ENCODE results near the gene FASTKD2.

Gene FASTKD2

DNA sequence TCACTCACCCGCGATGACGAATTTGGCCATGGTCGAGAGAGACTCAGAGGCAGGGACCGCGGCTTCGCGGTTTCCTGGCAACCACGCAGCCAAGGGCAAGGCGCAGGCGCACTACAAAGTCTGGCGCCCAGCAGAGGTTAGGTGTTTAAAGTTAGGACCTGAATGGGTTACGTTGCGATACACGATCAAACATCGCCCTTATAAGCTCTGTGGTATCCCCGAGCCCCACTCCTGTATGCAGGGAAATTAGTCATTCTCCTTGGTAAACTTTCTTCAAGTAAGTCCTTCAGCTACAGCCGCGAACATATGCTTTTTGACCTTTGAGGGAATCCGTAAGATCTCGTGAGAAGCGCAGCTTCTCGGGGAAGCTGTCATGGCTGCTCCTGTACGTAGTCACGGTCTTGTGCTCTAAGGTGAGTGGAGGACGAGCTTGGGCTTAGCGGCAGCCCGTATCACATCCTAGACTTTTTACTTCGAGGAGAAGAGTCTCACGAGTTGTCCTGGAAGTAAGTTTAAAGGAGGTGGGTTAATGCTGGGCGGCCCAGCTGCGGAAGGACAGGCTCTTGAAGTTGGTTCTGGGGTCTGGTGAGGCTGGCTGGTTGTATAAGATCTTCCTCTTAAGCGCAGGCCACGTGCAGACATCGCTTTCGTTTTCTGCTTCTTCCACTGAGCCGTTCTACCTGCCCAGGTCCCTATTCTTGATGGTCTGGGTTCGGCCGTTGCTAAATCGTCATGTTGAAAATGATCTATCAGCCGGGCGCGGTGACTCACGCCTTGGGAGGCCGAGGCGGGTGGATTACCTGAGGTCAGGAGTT is at the start of gene FASTKD2, which contains the start of gene MDH1B:
Gene FASTKD2 (plus strand): TSS at position 365 of the 815 bp plus-strand sequence. CDS start 1,088 bp downstream, outside the sequence.
Gene MDH1B (minus strand): TSS at position 87 of the 815 bp plus-strand sequence. CDS start 57 bp downstream, at position 30.
- Histone ChIP-seq H3K9me3 (ENCODE audit: control insufficient read depth in 5 of 5, low read length in 5 of 5) (no peaks in the 10 kb centered on the region), H3K4me1 (ENCODE audit: control insufficient read depth in 5 of 5, insufficient read depth in 5 of 5, low read length in 5 of 5) (peaks cover 1 to 16% (median 13%) of the 10 kb centered on the region in 5 donors), H3K27ac (ENCODE audit: low read depth, low read length) (peak within 1 kb of the TSS; percentile 96), H3K9ac (ENCODE audit: low read length in 5 of 5) (peak within 1 kb of the TSS; percentile 78 to 98 (median 87)), H3K4me3 (ENCODE audit: low read depth in 1 of 5, low read length in 5 of 5) (peak within 1 kb of the TSS; percentile 81 to 100 (median 93)), H3K27me3 (ENCODE audit: control insufficient read depth in 5 of 5, insufficient read depth in 4 of 5, low read length in 5 of 5) (peaks cover 0 to 6% (median 0%) of the 10 kb centered on the region in 5 donors), H3K36me3 (ENCODE audit: control insufficient read depth in 5 of 5, insufficient read depth in 5 of 5, low read length in 5 of 5) (peaks cover 4 to 14% (median 10%) of the 10 kb centered on the region in 5 donors)

DNA sequence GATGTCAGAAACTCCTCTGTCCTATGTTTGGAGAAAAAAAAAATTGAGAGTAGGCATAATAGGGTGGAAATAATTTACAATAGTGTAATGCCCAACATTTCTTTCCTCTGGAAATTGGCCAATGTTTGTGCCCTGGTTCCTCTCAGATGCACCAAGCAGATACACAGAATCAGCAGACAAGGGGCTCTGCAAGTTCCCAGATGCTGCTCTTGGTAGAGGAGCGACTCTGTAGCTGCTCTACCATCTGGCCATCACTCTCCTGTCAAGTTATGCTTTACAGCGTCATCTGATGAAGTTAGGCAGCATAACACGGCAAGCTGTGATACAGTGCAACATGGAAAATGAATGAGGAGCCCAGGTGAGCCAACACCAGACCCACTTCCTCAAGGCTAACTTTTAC is 48.8 kb upstream of the FASTKD2 start:
- Histone ChIP-seq H3K9me3 (ENCODE audit: control insufficient read depth in 5 of 5, low read length in 5 of 5) (no peaks in the 10 kb centered on the region), H3K27me3 (ENCODE audit: control insufficient read depth in 5 of 5, insufficient read depth in 4 of 5, low read length in 5 of 5) (no peaks in the 10 kb centered on the region), H3K27ac (ENCODE audit: low read depth, low read length) (no peak overlapping the region), H3K4me3 (ENCODE audit: low read depth in 1 of 5, low read length in 5 of 5) (no peak overlapping the region), H3K4me1 (ENCODE audit: control insufficient read depth in 5 of 5, insufficient read depth in 5 of 5, low read length in 5 of 5) (no peaks in the 10 kb centered on the region), H3K9ac (ENCODE audit: low read length in 5 of 5) (no peak overlapping the region), H3K36me3 (ENCODE audit: control insufficient read depth in 5 of 5, insufficient read depth in 5 of 5, low read length in 5 of 5) (no peaks in the 10 kb centered on the region)

DNA sequence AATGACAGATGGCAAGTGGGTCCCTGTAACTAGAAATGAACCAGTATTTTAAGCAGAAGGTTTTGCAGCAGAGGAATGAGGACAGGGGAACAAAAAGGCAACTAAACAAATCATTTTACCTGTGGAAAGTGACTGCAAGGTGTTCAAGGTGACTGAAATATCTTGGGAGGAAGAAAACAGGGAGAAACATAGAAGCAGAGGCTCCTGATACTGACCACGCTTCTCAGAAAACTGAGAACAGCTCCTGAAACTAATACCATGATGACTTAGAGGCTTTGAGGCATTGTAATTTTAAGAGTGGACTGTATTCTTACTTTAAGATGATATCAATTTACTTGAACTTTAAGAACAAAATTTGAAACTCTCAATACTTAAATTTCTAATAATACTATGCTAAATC is 47.1 kb upstream of the FASTKD2 start, which contains the start of gene DYTN:
Gene DYTN (minus strand): TSS at position 101 of the 400 bp plus-strand sequence. CDS start 117 bp downstream, outside the sequence.
- Histone ChIP-seq H3K4me3 (ENCODE audit: low read depth in 1 of 5, low read length in 5 of 5) (no peak within 1 kb of the TSS), H3K27me3 (ENCODE audit: control insufficient read depth in 5 of 5, insufficient read depth in 4 of 5, low read length in 5 of 5) (no peaks in the 10 kb centered on the region), H3K36me3 (ENCODE audit: control insufficient read depth in 5 of 5, insufficient read depth in 5 of 5, low read length in 5 of 5) (no peaks in the 10 kb centered on the region), H3K9me3 (ENCODE audit: control insufficient read depth in 5 of 5, low read length in 5 of 5) (no peaks in the 10 kb centered on the region), H3K4me1 (ENCODE audit: control insufficient read depth in 5 of 5, insufficient read depth in 5 of 5, low read length in 5 of 5) (no peaks in the 10 kb centered on the region), H3K27ac (ENCODE audit: low read depth, low read length) (no peak within 1 kb of the TSS), H3K9ac (ENCODE audit: low read length in 5 of 5) (no peak within 1 kb of the TSS)

DNA sequence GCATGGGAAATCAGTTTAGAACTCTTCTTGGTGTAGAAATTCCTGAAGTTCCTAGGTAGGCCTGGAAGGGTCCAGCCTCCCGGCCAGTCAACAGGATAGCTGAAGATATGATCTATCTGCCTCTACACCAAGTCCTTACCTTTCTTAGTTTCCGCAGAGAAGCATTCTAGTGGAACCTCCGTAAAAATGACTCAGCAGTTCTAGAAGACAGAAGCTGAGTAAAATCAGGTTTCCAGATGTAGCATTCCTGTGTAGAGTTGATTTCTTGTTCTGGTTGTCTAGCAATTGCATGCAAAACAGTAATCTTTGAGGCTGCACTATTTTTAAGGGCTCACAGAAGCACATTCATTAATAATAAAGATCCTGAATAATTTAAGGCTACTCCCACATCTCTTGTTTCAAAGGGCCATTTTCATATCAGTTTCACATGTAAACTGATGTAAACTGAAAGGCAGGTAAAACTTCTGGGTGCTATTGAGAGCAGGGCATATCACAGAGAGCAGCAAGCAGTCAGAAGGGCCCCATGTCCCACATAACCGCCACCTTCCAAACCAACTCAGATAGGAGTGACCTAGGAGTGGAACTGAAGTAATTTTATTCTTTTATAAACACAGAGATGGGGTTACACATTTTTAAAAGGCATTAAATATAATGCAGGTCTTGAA is 44.0 kb upstream of the FASTKD2 start:
- Histone ChIP-seq H3K27ac (ENCODE audit: low read depth, low read length) (no peak overlapping the region), H3K36me3 (ENCODE audit: control insufficient read depth in 5 of 5, insufficient read depth in 5 of 5, low read length in 5 of 5) (no peaks in the 10 kb centered on the region), H3K27me3 (ENCODE audit: control insufficient read depth in 5 of 5, insufficient read depth in 4 of 5, low read length in 5 of 5) (no peaks in the 10 kb centered on the region), H3K4me1 (ENCODE audit: control insufficient read depth in 5 of 5, insufficient read depth in 5 of 5, low read length in 5 of 5) (no peaks in the 10 kb centered on the region), H3K9ac (ENCODE audit: low read length in 5 of 5) (no peak overlapping the region), H3K4me3 (ENCODE audit: low read depth in 1 of 5, low read length in 5 of 5) (no peak overlapping the region), H3K9me3 (ENCODE audit: control insufficient read depth in 5 of 5, low read length in 5 of 5) (no peaks in the 10 kb centered on the region)

DNA sequence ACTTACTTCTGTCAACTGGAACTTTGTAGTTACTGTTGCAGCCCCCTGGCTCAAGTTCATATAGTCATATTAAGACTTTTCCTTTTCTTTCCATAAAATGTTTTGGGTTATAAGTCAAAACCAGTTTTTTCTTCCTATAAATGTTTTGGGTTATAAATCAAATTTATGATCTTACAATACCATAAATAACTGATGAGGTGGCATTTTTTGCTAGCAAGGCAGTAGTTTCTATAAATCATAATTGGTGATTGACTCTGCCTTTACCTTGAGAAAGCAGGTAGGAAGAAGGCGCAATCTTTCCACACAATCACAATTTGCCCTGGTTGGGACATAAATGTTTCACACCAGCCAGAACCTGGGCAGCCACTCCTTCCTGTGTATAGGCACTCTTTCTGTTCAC is 42.1 kb upstream of the FASTKD2 start:
- H3K4me1 ChIP-seq (ENCODE audit: control insufficient read depth in 5 of 5, insufficient read depth in 5 of 5, low read length in 5 of 5) = no peaks in the 10 kb centered on the region
- H3K36me3 ChIP-seq (ENCODE audit: control insufficient read depth in 5 of 5, insufficient read depth in 5 of 5, low read length in 5 of 5) = no peaks in the 10 kb centered on the region
- no peak overlapping the region for H3K9ac ChIP-seq (ENCODE audit: low read length in 5 of 5)

DNA sequence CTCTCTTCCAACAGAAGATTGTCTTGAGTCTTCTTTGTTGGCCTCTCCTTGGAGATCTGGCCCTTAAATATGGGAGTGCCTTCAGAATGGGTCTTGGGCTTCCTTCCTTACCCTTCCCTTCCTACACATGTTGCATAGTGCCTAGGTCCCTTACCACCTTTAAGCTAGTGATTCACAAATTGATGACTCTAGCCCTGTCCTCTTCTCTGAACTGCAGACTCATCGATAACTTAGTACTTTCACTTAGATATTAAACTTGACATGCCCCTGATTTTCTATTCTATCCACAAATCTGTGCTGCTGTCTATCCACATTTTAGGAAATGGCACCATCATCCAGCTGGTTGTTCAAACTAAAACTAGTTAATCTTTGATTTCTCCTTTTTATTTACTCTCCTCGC is 38.1 kb upstream of the FASTKD2 start:
- Histone ChIP-seq H3K27ac (ENCODE audit: low read depth, low read length) (no peak overlapping the region), H3K9ac (ENCODE audit: low read length in 5 of 5) (no peak overlapping the region), H3K27me3 (ENCODE audit: control insufficient read depth in 5 of 5, insufficient read depth in 4 of 5, low read length in 5 of 5) (peaks cover 0 to 3% (median 0%) of the 10 kb centered on the region in 5 donors), H3K4me1 (ENCODE audit: control insufficient read depth in 5 of 5, insufficient read depth in 5 of 5, low read length in 5 of 5) (no peaks in the 10 kb centered on the region), H3K36me3 (ENCODE audit: control insufficient read depth in 5 of 5, insufficient read depth in 5 of 5, low read length in 5 of 5) (no peaks in the 10 kb centered on the region), H3K9me3 (ENCODE audit: control insufficient read depth in 5 of 5, low read length in 5 of 5) (no peaks in the 10 kb centered on the region), H3K4me3 (ENCODE audit: low read depth in 1 of 5, low read length in 5 of 5) (no peak overlapping the region)

More for the DNA sequence above, 42.1 kb upstream of the FASTKD2 start:
- H3K9me3 ChIP-seq (ENCODE audit: control insufficient read depth in 5 of 5, low read length in 5 of 5) = no peaks in the 10 kb centered on the region
- no peaks in the 10 kb centered on the region for H3K27me3 ChIP-seq (ENCODE audit: control insufficient read depth in 5 of 5, insufficient read depth in 4 of 5, low read length in 5 of 5)
- no peak overlapping the region for H3K27ac ChIP-seq (ENCODE audit: low read depth, low read length)
- no peak overlapping the region for H3K4me3 ChIP-seq (ENCODE audit: low read depth in 1 of 5, low read length in 5 of 5)

DNA sequence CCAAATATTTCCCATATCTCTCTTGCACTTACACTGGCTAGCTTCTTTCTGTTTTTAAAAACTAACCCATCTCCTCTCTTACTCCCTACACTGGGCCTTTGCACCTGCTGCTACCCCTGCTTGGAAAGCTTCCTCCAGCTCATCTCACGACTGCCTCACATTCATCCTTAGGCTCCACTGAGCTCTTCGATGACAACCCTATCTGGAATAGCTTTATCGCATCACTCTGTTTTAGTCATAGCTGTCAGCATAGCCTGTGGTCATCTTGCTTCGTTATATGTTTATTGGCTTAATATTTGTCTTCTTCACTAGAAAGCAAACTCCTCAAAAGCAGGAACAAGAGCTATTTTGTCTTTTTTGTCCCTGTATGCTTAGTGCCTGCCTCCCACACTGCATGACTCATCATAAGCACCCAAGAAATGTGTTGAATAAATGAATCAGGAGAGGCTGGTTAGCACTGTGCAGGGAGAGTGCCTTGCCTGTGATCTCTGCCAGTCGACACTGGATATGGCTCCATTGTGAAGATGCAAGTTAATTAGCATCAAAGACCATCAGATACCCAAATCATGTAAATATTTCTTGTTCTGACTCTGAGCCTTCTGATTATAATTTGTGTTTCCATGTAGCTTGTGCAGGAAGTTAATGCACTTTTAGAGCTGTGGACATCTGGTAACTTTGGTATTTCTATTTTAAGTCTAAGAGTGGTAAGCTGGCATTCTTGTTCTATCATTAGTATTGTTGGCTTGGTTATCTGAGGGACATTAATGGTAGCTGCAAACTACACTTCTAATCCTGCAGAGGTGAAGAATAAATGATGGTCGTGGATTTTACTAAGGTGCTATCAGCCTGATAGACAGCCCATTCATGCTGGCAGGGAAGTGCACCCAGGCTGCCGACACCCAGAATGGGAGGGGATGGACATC is 36.9 kb upstream of the FASTKD2 start:
- H3K9me3 ChIP-seq (ENCODE audit: control insufficient read depth in 5 of 5, low read length in 5 of 5) = no peaks in the 10 kb centered on the region
- no peak overlapping the region for H3K9ac ChIP-seq (ENCODE audit: low read length in 5 of 5)
- peaks cover 0 to 3% (median 0%) of the 10 kb centered on the region in 5 donors for H3K27me3 ChIP-seq (ENCODE audit: control insufficient read depth in 5 of 5, insufficient read depth in 4 of 5, low read length in 5 of 5)
- H3K27ac ChIP-seq (ENCODE audit: low read depth, low read length) = no peak overlapping the region
- no peaks in the 10 kb centered on the region for H3K4me1 ChIP-seq (ENCODE audit: control insufficient read depth in 5 of 5, insufficient read depth in 5 of 5, low read length in 5 of 5)
- H3K4me3 ChIP-seq (ENCODE audit: low read depth in 1 of 5, low read length in 5 of 5) = no peak overlapping the region
- H3K36me3 ChIP-seq (ENCODE audit: control insufficient read depth in 5 of 5, insufficient read depth in 5 of 5, low read length in 5 of 5) = no peaks in the 10 kb centered on the region

DNA sequence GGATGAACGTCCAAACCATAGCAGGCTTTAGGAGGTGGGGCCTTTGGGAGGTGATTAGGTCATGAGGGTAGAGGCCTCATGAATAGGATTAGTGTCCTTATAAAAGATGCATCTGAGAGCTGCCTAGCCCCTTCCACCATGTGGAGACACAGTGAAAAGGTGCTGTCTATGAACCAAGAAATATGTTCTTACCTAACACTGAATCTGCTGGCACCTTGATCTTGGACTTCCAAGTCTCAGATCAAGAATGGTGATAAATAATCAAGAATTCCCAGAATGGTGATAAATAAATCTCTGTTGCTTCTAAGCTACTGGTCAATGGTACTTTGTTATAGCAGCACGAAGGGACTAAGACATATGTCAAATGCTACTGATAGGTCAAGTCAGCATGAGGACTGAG is 32.1 kb upstream of the FASTKD2 start:
- no peak overlapping the region for H3K27ac ChIP-seq (ENCODE audit: low read depth, low read length)
- no peaks in the 10 kb centered on the region for H3K9me3 ChIP-seq (ENCODE audit: control insufficient read depth in 5 of 5, low read length in 5 of 5)
- H3K4me3 ChIP-seq (ENCODE audit: low read depth in 1 of 5, low read length in 5 of 5) = no peak overlapping the region
- H3K27me3 ChIP-seq (ENCODE audit: control insufficient read depth in 5 of 5, insufficient read depth in 4 of 5, low read length in 5 of 5) = peaks cover 0 to 3% (median 0%) of the 10 kb centered on the region in 5 donors
- no peaks in the 10 kb centered on the region for H3K36me3 ChIP-seq (ENCODE audit: control insufficient read depth in 5 of 5, insufficient read depth in 5 of 5, low read length in 5 of 5)
- H3K9ac ChIP-seq (ENCODE audit: low read length in 5 of 5) = no peak overlapping the region
- H3K4me1 ChIP-seq (ENCODE audit: control insufficient read depth in 5 of 5, insufficient read depth in 5 of 5, low read length in 5 of 5) = no peaks in the 10 kb centered on the region

DNA sequence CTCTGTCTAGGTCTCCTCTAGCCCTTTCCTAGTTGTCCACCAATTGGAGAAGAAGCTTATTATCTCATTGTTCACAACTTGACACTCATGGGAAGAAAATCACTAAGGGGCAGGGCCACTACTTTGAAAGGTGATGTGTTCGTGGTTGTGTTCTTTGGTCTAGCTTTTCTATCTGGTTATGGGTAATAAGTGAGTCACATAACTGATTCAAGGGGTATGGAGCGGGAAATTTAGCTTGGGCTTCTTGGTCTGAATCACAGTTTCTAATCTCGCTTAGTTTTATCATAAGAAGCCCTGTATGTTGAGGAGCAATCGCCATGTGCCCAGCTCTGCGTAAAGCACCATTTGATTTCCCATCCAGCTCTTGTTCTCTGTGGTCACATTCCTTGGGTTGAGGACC is 28.5 kb upstream of the FASTKD2 start:
- Histone ChIP-seq H3K4me1 (ENCODE audit: control insufficient read depth in 5 of 5, insufficient read depth in 5 of 5, low read length in 5 of 5) (no peaks in the 10 kb centered on the region), H3K4me3 (ENCODE audit: low read depth in 1 of 5, low read length in 5 of 5) (no peak overlapping the region), H3K27me3 (ENCODE audit: control insufficient read depth in 5 of 5, insufficient read depth in 4 of 5, low read length in 5 of 5) (peaks cover 0 to 3% (median 0%) of the 10 kb centered on the region in 5 donors), H3K27ac (ENCODE audit: low read depth, low read length) (no peak overlapping the region), H3K9ac (ENCODE audit: low read length in 5 of 5) (no peak overlapping the region), H3K36me3 (ENCODE audit: control insufficient read depth in 5 of 5, insufficient read depth in 5 of 5, low read length in 5 of 5) (no peaks in the 10 kb centered on the region), H3K9me3 (ENCODE audit: control insufficient read depth in 5 of 5, low read length in 5 of 5) (no peaks in the 10 kb centered on the region)
